Stimulated activated CD4-positive, alpha-beta T cell treated with anti-CD3 and anti-CD28 coated beads, Interleukin-4, amount 100 ng/mL, for 1 hour (primary cell): ENCODE data around the gene LRIT3.

Experiments
- DNase-seq: peaks from one replicate; pipeline ENCODE4 v3.0.0-alpha.2; 2020

The LRIT3 gene

DNA sequence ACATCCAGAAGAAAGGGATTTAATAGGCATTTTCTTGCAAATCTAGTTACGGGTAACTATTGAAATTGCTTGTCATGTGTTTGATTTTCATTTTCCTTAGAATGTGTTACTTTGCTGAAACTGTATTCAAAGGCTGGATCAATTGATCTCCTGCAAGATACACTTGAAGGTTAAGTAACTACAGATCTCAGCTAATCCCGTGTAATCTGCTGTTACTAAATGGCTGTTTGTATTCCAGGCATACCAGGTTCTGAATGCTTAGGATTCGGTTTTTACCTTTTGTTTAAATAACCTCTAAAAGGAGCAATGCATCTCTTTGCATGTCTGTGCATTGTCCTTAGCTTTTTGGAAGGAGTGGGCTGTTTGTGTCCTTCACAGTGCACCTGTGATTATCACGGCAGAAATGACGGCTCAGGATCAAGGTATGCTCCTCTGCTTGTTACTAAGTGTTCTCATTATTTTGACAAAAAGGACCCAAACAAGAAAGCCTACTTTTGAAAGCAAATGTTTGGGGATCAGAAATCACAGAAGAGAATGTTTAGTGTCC is at the start of gene LRIT3:
LRIT3 (plus strand) TSS at position 212 of the 547 bp plus-strand sequence; CDS start at position 307, 95 bp downstream.
- DNase-seq, result no peak

DNA sequence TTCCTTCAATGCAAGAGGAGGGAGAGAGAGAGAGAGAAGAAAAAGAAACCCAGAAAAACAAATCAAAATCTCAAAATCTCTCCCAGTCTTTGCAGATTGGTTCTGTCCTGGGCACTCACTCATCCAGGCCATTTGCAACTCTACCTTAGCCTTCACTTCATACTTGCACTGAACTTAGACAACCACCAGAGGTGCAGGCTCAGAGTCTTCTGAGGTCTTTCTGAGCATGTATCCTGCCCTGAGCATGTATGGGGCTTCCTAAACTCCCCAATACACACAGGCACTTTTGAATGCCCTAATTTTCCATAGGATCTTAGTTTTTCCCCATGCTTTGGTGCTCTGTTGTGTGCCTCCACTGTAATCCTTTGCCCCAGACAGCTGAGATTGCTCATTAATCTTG is 49.0 kb upstream of the LRIT3 start:
- no peak for DNase-seq

- no peak for DNase-seq
Observed at GRCh38 chr4:109801099-109801789, 46.7 kb upstream of the LRIT3 start.

GRCh38 chr4:109801895-109802319 is 46.0 kb upstream of the LRIT3 start, which contains the start of gene CFI:
TSS of gene CFI (minus strand) at chr4:109801999. CDS start at chr4:109801971, 28 bp downstream.
- DNase-seq, result no peak

DNA sequence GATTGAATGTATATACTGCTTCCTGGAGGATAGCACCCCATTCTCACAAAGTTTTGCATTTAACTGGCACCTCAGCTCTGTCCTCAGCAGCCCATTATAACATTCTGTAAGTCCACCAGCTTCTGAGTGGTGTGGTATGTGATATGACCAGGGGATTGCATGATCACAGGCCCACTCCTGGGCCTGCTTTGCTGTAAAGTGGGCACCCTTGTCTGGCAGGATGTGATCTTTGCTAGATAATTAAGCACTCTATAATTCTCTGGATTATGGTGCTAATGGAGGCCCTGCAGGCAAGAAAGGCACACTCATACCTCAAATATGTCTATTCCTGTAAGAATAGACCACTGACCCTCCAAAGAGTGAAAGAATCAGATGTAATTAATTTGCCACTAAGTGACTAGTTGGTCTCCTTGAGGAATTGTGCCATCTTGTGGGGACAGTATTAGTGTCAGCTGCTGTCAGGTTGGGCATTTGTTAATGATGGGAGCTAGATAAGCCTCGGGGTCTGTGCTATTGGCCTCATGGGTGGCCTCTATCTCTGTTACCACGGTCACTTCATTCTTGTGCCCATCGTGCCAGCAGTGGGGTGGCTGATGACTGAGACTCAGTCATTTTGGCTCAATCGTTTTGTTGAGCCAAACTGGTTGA is 43.9 kb upstream of the LRIT3 start:
- no peak for DNase-seq

DNA sequence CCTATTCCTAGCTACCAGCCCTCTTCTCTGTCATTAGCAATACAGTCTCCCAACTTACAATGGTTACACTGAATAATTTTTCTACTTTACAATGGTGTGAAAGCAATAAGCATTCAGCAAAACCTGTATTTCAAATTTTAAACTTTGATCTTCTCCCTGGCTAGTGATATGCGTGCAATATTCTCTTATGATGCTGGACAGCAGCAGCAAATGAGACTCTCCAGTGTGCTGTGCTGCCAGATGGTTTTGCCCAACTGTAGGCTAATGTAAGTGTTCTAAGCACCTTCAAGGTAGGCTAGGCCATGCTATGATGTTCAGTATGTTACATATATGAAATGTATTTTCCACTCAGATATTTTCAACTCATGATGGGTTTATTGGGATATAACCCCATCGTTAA is 38.3 kb upstream of the LRIT3 start:
- no peak for DNase-seq

DNA sequence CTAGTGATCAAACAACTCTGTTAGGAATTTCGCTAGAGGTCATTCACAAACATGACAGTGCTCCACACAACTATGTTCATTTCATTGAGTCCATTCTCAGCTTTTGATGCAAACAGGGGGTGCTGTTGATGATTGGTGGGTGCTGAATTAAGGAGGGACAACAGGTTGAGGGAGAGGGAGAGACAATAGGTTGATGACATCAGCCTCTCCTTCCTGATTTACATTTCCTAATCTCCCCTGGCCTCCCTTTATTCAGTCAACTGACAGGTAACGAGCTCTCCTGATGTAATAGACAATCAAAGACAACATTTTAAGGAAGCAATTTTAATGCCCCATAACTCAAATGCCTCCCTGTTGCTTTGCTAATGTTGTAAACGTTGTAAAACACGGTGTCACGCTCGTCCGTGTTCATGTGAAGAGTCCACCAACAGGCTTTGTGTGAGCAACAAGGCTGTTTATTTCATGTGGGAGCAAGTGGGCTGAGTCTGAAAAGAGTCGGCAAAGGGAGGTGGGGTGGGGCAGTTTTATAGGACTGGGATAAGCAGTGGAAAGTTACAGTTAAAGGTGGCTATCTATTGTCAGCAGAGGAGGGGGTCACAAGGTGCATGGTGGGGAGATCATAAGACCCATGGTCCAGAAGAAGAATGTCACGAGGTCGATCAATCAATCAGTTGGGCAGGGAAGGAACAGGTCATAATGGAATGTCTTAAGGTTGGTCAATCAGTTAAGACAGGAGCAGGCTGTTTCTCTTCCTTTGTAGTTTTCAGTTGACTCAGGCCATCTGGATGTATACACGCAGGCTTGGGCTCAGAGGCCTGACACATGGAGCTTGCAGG is 37.1 kb upstream of the LRIT3 start:
- no peak for DNase-seq

GRCh38 chr4:109811707-109812106 is 36.2 kb upstream of the LRIT3 start:
- no peak for DNase-seq

DNA sequence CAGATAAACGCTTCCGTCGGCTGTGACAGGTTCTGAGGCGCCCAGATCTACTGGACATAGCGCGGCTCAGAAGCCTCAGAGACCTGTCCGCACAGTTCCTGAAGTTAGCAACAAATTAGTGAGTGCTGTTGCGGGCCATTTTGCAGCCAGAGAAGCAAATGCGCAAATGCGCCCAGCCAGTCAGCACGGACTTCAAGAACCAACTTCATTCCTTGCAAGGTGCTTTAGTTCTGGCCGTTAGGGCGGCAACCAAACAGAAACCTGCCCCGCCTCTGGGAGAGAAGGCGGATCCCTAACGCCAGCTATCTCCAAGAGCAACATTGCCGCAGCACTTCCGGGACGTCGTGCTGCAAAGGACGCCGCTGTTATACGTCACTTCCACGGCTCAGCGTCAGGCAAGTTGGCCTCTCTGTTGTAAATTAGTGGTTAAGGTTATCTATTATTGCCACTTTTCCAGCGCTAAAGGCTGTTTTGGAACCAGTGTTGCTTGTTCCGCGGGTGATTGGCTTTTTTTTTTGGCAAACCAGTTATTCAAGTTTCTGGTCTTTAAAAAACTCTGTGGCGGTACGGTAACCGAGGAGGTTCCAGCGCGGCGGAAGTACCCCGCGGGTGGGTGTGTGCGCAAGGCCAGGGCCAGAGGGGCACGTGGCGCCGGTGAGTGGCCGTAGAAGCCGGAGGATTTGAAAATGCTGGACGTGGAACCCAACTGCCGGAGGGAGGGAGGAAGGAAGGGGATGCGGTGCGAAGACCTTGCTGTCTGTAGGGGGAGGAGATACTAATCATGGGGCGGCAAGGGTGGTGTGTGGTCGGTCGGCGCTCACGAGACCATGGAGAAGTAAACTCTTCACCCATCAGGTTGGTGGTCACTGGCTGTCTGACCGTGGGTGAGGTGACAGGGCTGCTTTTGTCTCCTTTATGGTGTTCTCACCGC is 32.5 kb upstream of the LRIT3 start, which contains the start of gene GAR1:
GAR1 (plus strand) TSS at position 612 of the 931 bp plus-strand sequence. CDS start 403 bp downstream, outside the sequence.
- DNase-seq, result peak; percentile 83

DNA sequence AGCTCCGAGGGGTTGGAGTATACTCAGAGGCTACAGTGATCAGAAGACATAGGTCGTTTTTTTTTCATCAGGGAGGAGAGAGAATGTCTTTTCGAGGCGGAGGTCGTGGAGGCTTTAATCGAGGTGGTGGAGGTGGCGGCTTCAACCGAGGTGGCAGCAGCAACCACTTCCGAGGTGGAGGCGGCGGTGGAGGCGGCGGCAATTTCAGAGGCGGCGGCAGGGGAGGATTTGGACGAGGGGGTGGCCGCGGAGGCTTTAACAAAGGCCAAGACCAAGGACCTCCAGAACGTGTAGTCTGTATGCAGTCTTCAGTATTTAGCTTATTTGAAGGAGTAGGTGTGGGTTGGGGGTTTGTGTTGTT is 31.8 kb upstream of the LRIT3 start:
- peak; percentile 52 for DNase-seq

DNA sequence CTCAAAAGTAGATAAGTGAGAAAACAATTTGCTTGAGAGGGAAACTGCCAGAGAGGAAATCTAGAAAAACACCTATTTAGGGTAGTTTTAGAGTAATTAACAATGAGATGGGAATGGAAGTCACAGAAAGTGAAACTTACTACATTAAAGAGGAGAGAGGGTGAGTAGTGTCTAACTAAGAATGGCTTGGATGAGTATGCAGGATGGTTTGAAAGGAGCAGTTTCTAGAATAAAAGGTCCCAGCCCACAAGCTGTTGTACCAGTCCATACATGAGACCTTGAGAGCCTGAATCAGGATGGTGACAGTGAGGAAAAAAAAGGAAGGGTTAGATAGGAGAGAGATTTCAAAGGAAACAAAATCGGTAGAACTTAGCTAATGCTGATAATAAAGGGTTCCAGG is 31.0 kb upstream of the LRIT3 start:
- DNase-seq, result no peak

- no peak for DNase-seq
Observed at GRCh38 chr4:109818268-109818667, 29.6 kb upstream of the LRIT3 start.

GRCh38 chr4:109820563-109820962 is 27.3 kb upstream of the LRIT3 start:
- DNase-seq, result no peak

- DNase-seq, result no peak
Observed at GRCh38 chr4:109821185-109821584, 26.7 kb upstream of the LRIT3 start.

GRCh38 chr4:109826719-109827118 is 21.2 kb upstream of the LRIT3 start:
- DNase-seq, result no peak

DNA sequence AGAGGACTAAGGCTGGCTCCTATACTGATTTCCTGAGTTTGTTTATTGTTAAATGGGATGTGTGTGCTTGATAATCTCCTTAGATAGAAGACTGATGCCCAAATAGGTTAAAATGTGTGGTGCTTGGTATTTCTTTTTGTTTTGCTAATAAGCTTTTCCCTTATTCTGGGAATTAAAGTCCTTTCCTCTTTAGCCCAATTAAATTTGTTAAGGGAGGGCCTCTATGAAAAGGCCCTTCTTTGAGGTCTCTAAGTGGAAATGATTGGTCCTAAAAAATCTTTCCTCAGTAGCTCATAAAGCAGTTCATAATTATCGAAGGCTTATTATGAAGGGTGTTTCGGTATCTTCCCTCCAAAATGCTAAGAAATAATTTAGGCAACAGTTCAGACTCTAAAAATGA is 20.2 kb upstream of the LRIT3 start, which contains the start of gene RRH:
RRH (plus strand) TSS at position 301 of the 400 bp plus-strand sequence; CDS start at position 357, 56 bp downstream.
- no peak for DNase-seq

GRCh38 chr4:109833756-109834155 is 14.2 kb upstream of the LRIT3 start:
- DNase-seq, result no peak

GRCh38 chr4:109836985-109837384 is 10.9 kb upstream of the LRIT3 start:
- no peak for DNase-seq

- DNase-seq, result no peak
Observed at GRCh38 chr4:109846395-109847098, 1.4 kb upstream of the LRIT3 start.

- DNase-seq, result no peak
Observed at GRCh38 chr4:109848501-109848900, 594 bp downstream of the LRIT3 start.

- no peak for DNase-seq
Observed at GRCh38 chr4:109850601-109851000, 2.7 kb downstream of the LRIT3 start.
